Measurements from ENCODE around the gene SCML1. TPM values are rescaled to one million over a fixed set of nuclear protein-coding genes. Genes with fewer than 3 reads are reported as not detected.

SCML1 gene
- total RNA-seq, 1 experiment from 2014 or later: 2.7 TPM

DNA sequence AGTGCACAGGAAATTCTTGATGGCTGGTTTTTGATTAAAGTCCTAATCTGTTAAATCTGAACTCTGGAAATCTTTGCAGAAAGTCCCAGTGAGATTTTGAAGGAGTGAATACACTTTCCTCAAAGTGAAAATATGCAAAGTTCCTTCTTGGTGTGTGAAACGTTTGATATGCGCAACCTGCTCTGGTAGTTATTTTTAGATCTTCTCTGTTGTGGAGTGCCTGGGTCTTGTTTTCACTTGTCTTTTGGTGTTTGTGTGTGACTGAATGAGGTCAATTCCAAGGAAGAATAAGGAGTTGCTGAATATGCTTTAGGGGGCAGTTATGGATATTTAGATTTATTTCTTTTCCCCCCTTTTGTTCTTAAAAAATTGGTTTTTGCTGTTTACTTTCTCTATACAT lies 41.7 kb downstream of the SCML1 start:
- Histone ChIP-seq H3K9me3 (ENCODE audit: control insufficient read depth in 1 of 2, insufficient read depth in 1 of 2, low read depth in 1 of 2, low read length in 2 of 2) (no peaks in the 10 kb centered on the region), H3K4me3 (replicated peaks in 1 of 2; ENCODE audit: low read depth in 1 of 2, low read length in 2 of 2) (no peak overlapping the region), H3K79me2 (ENCODE audit: insufficient read depth, low read length) (no peaks in the 10 kb centered on the region), H4K20me1 (ENCODE audit: insufficient read depth) (no peaks in the 10 kb centered on the region), H3K27me3 (ENCODE audit: insufficient read depth, low read length) (peaks cover 7% of the 10 kb centered on the region; the same call in 1 of the 2 replicates), H3K9me2 (ENCODE audit: insufficient read depth) (no peaks in the 10 kb centered on the region), H2AFZ (ENCODE audit: low read depth, low read length, poor library complexity, severe bottlenecking) (no peak overlapping the region), H3K4me1 (ENCODE audit: control insufficient read depth in 1 of 2, insufficient read depth in 2 of 2, low read length in 2 of 2) (no peaks in the 10 kb centered on the region), H3K36me3 (ENCODE audit: control insufficient read depth in 1 of 2, insufficient read depth in 2 of 2, low read length in 2 of 2) (no peaks in the 10 kb centered on the region), H3K4me2 (ENCODE audit: low read length) (no peak overlapping the region), H3K9ac (ENCODE audit: low read length) (no peak overlapping the region), H3K27ac (ENCODE audit: low read depth, low read length) (no peak overlapping the region)
- CTCF ChIA-PET: no interaction called here
- no peak for DNase-seq (ENCODE audit: low read depth, low spot score)
- RAD21 ChIA-PET (ENCODE audit: low non-redundant PET in 1 of 2, low total read pairs in 2 of 2, uncharacterized antibody in 2 of 2, unreplicated experiment in 2 of 2): no interaction called here
- ATAC-seq: no peak
- intact Hi-C loops (cut with micrococcal nuclease): no loop called here
- POLR2A ChIA-PET: no interaction called here
- BruUV-seq (replicated peaks): no TSS peak
- TF ChIP-seq YY1 (IDR thresholded peaks at IDR 0.05; ENCODE audit: extremely low read depth, insufficient replicate concordance, low read depth, low read length): no peak
- TF ChIP-seq, protein P1, sequence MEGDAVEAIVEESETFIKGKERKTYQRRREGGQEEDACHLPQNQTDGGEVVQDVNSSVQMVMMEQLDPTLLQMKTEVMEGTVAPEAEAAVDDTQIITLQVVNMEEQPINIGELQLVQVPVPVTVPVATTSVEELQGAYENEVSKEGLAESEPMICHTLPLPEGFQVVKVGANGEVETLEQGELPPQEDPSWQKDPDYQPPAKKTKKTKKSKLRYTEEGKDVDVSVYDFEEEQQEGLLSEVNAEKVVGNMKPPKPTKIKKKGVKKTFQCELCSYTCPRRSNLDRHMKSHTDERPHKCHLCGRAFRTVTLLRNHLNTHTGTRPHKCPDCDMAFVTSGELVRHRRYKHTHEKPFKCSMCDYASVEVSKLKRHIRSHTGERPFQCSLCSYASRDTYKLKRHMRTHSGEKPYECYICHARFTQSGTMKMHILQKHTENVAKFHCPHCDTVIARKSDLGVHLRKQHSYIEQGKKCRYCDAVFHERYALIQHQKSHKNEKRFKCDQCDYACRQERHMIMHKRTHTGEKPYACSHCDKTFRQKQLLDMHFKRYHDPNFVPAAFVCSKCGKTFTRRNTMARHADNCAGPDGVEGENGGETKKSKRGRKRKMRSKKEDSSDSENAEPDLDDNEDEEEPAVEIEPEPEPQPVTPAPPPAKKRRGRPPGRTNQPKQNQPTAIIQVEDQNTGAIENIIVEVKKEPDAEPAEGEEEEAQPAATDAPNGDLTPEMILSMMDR (IDR thresholded peaks at IDR 0.05 in 2 of 3, conservative IDR thresholded peaks at IDR 0.05 in 1 of 3; ENCODE audit: borderline replicate concordance in 1 of 3, insufficient read depth in 1 of 3, low read depth in 2 of 3, low read length in 2 of 3): no peak
- TF ChIP-seq ZFX (IDR thresholded peaks at IDR 0.05): no peak
- no peak for TF ChIP-seq ELF1 (IDR thresholded peaks at IDR 0.05; ENCODE audit: borderline replicate concordance, low read depth)
- no peak for TF ChIP-seq POLR2AphosphoS5 (IDR thresholded peaks at IDR 0.05; ENCODE audit: low read depth, low read length)
- TF ChIP-seq EZH2phosphoT487 (IDR thresholded peaks at IDR 0.05; ENCODE audit: borderline replicate concordance): no peak
- TF ChIP-seq SIN3A (IDR thresholded peaks at IDR 0.05; ENCODE audit: low read depth): no peak
- no peak for TF ChIP-seq FOSL1 (IDR thresholded peaks at IDR 0.05; ENCODE audit: low read depth)

DNA sequence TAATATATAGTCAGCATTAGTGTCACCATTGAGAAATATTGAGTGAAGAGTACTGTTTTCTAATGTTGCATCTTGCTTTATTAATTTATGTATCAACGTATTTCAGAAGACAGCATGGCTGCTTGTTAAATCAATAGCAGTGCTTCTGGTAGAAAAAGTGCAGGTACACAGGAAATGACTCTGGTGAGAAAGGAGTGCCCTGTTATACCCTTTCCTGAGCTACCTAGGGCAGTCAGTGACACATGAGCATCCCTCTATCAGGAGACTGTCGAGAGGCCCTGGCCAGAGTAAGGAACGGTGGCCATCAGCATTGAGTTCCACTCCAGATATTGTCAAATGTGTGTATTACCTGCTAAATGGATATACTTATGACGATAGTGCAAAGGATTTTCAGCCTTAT lies 42.1 kb downstream of the SCML1 start:
- CTCF ChIA-PET: no interaction called here
- peaks cover 3% of the 10 kb centered on the region; the same call in 1 of the 2 replicates for H3K27me3 ChIP-seq (ENCODE audit: insufficient read depth, low read length)
- TF ChIP-seq, protein P2, sequence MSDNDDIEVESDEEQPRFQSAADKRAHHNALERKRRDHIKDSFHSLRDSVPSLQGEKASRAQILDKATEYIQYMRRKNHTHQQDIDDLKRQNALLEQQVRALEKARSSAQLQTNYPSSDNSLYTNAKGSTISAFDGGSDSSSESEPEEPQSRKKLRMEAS (IDR thresholded peaks at IDR 0.05): no peak
- no peak for TF ChIP-seq CEBPB (IDR thresholded peaks at IDR 0.05; ENCODE audit: low read depth)
- no peak for TF ChIP-seq TCF7L2 (IDR thresholded peaks at IDR 0.05; ENCODE audit: borderline replicate concordance, extremely low read depth, insufficient read depth, insufficient read length)
- TF ChIP-seq, protein P3, sequence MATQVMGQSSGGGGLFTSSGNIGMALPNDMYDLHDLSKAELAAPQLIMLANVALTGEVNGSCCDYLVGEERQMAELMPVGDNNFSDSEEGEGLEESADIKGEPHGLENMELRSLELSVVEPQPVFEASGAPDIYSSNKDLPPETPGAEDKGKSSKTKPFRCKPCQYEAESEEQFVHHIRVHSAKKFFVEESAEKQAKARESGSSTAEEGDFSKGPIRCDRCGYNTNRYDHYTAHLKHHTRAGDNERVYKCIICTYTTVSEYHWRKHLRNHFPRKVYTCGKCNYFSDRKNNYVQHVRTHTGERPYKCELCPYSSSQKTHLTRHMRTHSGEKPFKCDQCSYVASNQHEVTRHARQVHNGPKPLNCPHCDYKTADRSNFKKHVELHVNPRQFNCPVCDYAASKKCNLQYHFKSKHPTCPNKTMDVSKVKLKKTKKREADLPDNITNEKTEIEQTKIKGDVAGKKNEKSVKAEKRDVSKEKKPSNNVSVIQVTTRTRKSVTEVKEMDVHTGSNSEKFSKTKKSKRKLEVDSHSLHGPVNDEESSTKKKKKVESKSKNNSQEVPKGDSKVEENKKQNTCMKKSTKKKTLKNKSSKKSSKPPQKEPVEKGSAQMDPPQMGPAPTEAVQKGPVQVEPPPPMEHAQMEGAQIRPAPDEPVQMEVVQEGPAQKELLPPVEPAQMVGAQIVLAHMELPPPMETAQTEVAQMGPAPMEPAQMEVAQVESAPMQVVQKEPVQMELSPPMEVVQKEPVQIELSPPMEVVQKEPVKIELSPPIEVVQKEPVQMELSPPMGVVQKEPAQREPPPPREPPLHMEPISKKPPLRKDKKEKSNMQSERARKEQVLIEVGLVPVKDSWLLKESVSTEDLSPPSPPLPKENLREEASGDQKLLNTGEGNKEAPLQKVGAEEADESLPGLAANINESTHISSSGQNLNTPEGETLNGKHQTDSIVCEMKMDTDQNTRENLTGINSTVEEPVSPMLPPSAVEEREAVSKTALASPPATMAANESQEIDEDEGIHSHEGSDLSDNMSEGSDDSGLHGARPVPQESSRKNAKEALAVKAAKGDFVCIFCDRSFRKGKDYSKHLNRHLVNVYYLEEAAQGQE (IDR thresholded peaks at IDR 0.05; ENCODE audit: low read depth): no peak
- TF ChIP-seq EZH2 (IDR thresholded peaks at IDR 0.05): no peak

More for the DNA sequence above, 42.1 kb downstream of the SCML1 start:
- Histone ChIP-seq H3K9ac (ENCODE audit: low read length) (no peak overlapping the region), H4K20me1 (ENCODE audit: insufficient read depth) (no peaks in the 10 kb centered on the region), H3K9me2 (ENCODE audit: insufficient read depth) (no peaks in the 10 kb centered on the region), H3K4me3 (replicated peaks in 1 of 2; ENCODE audit: low read depth in 1 of 2, low read length in 2 of 2) (no peak overlapping the region), H2AFZ (ENCODE audit: low read depth, low read length, poor library complexity, severe bottlenecking) (no peak overlapping the region), H3K27ac (ENCODE audit: low read depth, low read length) (no peak overlapping the region), H3K4me2 (ENCODE audit: low read length) (no peak overlapping the region), H3K36me3 (ENCODE audit: control insufficient read depth in 1 of 2, insufficient read depth in 2 of 2, low read length in 2 of 2) (no peaks in the 10 kb centered on the region), H3K4me1 (ENCODE audit: control insufficient read depth in 1 of 2, insufficient read depth in 2 of 2, low read length in 2 of 2) (no peaks in the 10 kb centered on the region), H3K9me3 (ENCODE audit: control insufficient read depth in 1 of 2, insufficient read depth in 1 of 2, low read depth in 1 of 2, low read length in 2 of 2) (no peaks in the 10 kb centered on the region), H3K79me2 (ENCODE audit: insufficient read depth, low read length) (no peaks in the 10 kb centered on the region)
- DNase-seq (ENCODE audit: low read depth, low spot score) (no peak), ATAC-seq (no peak)
- ChIA-PET POLR2A (no interaction called here), RAD21 (ENCODE audit: low non-redundant PET in 1 of 2, low total read pairs in 2 of 2, uncharacterized antibody in 2 of 2, unreplicated experiment in 2 of 2) (no interaction called here)
- no TSS peak for BruUV-seq (replicated peaks)
- intact Hi-C loops (cut with micrococcal nuclease): no loop called here

Data from HCT116 (cell line).